Activated naive CD4-positive, alpha-beta T cell treated with Interleukin-2 at 50 U/mL for 16 hours (primary cell): ENCODE results near the gene ATG12.
"Not testable (repeated sequence)": the region's sequence is repeated elsewhere in the genome, so short reads cannot be mapped to it uniquely, and the experiment has no call there.

ENCODE experiments used
- DNase-seq: peaks from one replicate; pipeline ENCODE4 v3.0.0-alpha.2; 2020

ATG12 gene

DNA sequence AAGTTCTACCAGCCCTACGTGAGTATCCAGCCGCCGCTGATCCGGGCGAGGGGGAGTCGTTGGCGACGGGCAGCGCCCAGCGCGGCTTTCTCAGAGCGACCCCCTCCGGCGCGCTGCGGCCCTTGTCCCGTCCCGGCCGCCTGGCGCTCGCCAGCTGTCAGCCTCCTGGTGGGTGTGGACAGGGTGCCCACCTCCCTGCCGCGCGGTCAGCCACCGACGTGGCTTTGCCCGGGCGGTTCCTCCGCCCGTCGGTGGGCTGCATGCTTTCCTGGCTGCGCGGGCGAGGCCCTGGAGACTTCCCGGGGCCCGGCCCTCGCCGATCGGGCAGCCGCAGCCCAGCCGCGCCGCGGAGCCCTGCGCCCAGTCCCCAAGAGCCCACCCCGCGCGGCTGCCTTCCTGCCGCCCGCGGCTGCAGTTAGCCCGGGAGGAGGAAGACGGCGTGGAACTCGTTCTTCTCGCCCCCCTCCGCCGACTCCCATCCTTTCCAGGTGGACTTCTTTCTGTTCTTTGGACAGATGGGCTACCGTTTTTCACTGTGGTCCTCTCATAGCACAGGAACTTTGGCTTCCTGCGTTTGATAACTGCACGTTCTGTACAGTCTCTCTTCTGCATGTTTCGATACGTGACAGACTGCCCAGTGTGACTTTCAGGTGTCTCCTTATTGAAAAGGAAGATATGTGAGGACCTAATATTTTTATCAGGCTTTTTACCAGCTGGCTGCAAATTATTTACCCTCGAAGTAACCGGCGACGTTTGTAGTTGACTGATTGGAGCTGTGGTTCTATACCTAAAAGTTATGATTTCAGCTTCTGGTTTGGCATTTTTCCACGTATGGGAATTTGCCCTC lies 947 bp upstream of the ATG12 start:
- peak; percentile 25 for DNase-seq

DNA sequence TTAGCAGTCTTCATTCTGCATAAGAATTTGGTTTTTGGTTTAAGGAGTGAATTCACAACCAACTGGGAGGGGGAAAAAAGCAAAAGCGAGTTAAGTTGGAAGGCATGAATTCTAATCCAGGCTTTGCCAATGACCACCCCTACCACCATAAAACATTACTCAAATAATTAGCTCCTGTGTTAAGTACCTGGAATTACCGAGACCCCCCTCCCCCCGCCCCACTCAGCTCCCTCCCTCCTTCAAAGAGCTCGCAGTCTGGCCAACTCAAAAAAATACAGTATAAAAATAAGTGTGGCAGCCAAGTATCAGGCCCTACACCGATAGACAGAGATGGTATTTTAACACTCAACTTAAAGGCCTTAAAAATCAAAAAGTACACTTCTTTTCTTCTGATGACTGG lies 492 bp downstream of the ATG12 start:
- DNase-seq: no peak

DNA sequence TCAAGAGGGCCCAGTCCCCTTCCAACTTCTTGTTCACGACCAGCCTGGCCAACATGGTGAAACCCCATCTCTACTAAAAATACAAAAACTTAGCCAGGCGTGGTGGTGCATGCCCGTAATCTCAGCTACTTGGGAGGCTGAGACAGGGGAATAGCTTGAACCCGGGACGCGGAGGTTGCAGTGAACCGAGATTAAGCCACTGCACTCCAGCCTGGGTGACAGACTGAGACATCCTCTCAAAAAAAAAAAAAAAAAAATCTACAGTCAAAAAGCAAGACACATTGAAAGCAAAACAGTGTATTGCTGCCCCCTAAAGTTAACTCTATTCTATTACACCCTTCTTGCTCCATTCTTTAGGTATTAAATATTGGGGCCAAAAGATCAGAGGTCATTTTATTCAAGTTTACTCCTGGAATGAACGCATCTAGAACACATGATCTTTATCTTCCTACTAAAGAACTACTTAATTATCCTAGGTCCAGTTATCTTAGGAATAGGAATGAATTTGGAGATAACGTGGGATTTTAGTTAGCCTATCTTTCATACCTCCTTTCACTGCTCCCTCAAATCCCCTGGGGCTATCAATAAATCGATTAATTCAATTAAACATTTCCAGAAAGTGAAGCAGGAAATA lies 2.4 kb downstream of the ATG12 start:
- peak; percentile 25 for DNase-seq

DNA sequence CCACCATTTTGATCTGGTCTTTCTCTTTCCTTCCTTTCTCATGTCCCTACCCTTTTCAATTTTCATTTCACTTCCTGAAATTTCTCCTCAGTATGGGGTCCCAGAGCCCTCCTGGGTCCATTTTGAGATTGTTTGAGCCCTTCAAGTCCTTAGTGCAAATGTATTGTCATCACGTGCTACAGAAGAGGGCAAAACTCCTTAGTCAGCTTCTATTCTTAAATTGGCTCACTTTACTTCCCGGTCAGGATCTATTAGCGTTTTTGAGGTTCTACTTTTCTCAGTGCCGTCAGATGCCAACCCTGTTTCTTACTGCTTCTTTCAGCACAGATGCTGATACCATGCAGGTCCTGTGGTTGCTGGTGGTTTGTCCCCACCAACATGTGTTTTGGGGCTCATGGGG lies 5.9 kb downstream of the ATG12 start:
- DNase-seq: no peak

DNA sequence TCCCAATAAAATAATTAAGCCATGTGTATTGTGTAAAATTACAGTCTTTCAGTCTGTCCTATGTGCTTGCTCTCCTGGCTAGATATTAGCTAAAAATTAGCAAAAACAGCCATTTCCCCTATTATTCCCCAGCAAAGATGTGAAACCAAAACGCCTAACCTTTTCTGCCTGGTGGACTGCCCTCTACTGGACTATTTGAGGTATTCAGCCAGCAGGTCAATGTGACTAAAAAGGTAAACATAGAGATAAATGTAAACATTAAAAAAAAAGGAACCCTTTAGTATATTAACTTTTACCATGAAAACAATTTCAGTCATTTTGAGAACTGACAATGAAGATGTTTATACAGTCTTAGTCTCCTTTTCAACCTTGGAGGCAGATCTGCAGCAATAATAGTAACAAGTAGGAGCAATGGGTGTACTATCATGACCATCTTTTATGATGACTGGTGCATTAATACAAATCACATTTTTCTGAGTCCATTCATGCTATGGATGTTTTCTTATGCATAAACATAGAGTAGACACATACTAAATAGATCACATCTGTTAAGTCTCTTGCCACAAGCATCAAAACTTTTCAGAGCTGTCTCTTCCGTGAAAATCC lies 10.1 kb downstream of the ATG12 start:
- DNase-seq: no peak

DNA sequence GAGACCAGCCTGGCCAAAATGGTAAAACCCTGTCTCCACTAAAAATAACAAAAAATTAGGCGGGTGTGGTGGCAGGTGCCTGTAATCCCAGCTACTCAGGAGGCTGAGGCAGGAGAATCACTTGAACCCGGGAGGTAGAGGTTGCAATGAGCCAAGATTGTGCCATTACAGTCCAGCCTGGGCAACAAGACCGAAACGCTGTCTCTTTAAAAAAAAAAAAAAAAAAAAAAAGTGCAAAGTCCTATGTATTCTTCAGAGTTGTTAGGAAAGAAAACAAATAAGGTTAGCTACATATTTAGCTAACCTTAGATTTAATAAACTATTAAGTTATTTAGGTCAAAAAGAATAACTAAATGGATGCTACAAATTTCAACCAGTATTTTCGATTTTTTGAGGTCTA lies 11.5 kb downstream of the ATG12 start:
- DNase-seq: no peak

DNA sequence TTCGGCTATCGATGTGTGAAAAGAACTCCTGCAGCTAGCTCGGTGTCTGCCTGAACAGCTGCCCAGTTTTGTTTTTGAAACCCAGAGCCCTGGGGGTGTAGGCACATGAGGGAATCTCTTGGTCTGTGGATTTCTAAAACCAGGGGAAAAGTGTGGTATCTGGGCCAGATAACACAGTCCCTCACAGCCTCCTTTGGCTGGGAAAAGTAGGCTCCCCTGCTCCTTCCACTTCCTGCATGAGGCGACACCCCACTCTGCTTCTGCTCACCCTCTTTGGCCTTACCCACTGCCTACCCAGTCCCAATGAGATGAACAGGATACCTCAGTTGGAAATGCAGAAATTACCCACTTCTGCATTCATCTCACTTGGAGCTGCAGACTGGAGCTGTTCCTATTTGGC lies 15.4 kb downstream of the ATG12 start:
- no peak for DNase-seq

DNA sequence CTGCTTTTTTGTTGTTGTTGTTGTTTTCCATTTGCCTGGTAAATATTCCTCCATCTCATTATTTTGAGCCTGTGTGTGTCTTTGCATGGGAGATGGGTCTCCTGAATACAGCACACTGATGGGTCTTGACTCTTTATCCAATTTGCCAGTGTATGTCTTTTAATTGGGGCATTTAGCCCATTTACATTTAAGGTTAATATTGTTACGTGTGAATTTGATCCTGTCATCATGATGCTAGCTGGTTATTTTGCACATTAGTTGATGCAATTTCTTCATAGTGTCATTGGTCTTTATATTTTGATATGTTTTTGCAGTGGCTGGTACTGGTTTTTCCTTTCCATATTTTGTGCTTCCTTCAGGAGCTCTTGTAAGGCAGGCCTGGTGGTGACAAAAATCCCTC lies 16.4 kb downstream of the ATG12 start:
- not testable (repeated sequence) for DNase-seq

DNA sequence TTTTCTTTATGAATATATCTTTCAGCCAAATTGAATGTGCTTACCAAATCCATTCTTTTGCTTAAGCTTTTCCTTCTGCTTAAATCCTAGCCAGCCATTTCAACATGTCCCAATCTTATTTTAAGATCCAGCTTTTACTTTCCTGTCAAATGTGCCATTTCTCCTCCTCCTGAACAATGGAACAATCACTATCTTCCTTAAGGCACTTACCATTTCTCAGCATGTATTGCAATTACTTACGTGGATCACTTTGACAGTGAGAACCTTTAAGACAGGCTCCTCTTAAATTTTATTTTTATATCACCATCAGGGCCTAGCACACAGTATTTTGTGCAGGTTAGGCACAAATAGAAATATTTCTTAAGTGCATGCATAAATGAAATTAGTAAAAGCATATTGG lies 20.5 kb downstream of the ATG12 start:
- DNase-seq: no peak

DNA sequence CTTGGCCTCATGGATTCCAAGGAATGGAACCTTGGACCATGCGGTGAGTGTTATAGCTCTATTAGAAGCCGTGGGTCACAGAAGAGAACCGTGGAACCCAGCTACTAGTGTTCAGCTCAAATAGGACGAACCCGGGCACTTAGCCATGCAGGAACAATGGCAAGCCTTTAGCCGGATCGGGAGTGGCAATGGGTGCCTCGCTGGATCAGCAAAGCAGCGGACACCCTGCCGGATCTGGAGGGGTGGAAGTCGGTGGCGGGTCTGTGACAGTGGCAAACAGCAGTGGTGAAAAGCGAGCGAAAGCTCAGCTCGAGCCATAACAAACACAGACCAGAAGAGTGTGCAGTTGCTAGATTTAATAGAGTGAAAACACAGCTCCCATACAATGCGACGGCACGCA lies 22.5 kb downstream of the ATG12 start:
- DNase-seq: no peak

DNA sequence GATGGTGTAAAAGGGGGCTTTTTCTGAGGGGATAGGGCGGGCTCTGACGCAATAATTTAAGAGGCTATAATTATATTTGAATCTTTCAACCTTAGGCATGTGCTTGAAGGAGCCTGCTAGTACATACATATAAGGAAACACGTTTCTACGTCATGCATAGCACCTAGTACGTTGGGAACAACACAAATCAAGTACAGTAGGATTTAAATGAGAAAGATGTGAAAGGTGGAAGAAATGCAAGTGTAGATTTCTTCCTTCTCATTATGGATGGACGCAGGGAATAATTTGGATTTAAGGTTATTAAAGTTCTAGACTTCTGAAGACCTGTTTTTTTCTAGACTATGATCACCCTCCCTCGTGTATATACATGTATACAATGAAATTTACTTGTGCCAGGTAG lies 24.0 kb downstream of the ATG12 start:
- no peak for DNase-seq

DNA sequence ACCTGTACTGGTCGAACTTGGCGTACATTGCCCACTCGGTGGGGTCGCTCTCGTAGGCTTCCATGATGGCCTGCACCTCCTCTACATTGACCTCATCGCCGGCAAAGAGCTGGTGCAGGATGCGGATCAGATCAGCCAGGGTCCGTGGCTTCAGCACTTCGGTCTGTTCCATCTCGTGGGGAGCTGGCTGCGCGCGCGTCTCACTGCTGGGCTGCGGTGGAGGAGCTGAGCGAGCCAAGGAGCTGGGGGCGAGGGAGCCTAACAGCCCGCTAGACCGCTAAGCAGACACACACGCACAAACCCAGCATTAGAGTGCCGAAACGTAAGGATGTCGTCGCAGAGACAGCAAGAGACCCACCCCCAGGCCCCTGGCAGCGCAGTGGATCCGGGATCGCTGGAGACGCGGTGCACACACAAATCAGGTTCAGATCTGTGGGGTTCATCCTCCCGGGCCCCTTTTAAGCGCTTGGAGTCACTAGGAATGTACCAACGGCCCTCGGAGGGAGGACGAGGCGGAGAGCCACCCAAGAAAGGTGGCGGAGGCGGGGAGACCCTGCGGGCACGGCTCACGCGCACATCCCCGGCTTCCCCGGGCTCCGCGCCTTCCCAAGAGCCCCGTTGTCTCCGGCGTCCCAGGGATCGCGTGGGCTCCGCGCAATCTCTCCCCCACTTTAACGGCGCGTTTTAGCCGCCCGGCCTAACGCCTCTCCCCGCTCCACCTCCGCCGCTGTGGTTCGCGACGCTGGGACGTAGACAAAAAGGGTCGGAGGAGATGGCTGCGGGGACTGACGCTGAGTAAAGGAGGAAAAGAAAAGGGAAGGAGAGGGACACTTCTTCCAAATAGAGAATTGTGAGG lies 24.9 kb downstream of the ATG12 start, which contains the start of gene CDO1:
CDO1 (minus strand) TSS at position 434 of the 856 bp plus-strand sequence; CDS start at position 172, 262 bp downstream.
- peak; percentile 26 for DNase-seq

DNA sequence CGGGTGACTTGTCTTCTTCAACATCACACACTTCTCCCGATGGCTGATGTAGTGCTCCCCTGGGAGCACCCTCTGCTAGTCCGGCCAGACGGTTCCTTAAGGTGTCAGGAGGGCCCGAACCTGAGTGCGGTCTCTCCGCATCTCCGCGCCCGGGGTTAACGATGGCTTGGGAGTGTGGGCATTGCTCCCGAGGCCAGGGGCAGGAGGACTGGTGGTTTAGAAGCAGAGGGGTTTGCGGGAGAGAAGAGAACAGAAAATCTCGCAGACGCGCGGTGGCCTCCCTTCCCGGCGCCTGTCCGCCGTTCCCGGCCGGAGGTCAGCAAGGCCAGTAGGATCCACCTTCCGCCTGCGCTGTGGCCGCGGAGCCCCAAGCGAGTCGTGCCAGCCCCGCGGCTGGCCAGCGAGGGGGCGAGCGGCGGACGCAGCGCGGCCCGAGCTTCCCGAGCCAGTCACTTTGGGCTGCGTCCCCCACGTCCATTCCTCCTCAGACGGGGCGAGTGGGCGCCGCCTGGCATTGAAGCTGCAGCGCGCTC lies 25.6 kb downstream of the ATG12 start:
- no peak for DNase-seq

DNA sequence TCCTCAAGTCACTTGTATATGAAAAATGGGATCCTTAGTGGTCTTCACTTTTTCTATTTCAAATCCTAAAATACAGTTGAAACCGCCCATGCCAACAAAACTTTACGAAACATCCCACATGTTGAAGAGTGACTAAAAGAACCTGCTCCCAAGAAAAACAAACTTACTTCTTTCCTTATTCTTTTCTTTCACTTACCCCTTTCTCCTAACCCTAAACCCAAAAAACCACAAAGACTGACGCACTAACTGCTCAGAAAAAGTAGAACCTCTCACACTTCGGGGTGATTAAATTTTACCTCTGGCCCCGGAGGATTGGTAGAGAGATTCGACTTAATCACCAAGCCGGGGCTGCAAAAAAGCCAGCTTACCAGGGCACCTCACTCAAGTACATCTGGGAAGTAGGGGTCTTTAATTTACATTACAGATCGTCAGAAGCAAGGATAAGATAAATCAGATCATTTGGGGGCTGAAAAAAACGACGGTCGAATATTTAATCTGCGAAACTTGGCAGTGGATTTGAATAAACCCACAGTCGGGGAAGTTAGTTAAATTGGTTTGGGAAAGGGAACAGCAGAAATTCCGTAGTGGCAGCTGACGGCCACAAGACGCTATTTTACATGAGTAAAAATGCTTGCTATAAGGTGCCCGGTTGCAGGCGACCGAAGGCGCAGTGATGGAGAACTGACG lies 26.2 kb downstream of the ATG12 start:
- DNase-seq: no peak

DNA sequence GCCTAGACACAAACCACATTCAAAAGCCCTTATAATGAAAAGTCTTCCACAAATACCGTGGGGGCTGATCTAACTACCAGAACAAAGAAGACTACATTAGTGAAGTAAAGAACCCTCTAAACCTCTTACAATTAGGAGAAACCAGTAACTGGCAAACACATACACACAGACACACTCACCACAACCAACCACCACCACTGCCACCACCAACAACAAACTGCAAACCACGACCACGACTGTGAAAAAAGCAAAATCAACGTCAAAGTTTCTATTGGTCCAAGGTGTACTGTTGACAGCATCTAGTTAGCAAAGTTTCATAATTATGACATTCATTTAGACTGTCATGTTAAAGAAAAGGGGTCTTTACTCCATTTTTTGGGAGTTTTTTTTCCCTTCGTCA lies 27.6 kb downstream of the ATG12 start:
- no peak for DNase-seq

DNA sequence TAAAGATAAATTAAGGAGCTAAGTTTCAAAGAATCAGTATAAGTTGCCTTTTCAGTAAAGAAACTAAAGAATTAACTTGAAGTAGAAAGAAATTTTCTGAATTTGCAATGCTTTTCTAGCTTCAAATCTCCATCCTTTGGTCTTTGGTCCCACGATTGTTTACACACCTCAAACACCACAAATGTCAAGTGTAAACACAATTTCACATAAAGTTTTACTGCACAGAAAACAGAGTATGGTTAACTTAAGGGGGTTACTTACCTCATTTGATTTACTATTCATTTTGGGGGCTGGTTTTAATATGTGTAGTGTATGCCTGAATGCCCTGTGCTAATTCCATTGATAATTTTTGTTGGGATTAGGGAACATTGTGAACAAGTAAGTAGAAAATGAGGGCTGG lies 29.0 kb downstream of the ATG12 start:
- DNase-seq: no peak

DNA sequence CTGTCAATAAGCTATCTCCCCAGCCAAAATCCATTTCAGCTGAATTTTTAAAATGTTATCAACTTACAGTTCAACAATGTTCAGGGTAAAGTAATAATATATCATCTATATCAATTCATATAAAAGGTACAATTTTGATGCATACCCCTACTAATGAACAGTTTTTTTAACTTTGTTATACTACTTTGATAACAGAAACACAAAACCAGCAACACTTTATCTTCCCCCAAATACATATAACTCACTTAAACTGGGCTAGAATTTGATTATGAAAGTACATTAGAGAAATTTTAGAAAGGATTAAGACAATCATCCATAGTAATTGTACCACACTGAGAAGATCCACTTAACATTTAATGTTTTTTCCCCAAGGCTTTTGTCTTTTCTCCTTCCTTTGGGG lies 30.0 kb downstream of the ATG12 start:
- DNase-seq: no peak

DNA sequence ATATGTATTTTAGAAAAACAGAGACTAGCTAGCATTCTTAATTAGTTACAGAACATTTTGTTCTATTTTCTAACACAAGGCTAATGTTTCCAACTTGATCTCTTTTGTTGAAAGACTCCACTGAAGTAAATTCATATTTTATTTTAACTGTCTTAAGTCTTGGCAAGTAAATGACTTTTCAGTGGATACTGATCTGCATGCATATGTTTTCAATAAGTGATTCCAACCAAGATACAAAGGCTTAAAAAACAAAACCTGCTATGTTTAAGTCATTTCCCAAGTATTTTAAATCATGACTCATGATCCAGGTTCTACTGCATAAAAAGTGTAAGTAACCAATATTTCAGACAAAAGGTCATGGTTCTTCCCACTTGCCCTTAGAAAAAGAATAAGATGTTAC lies 30.6 kb downstream of the ATG12 start:
- DNase-seq: no peak

DNA sequence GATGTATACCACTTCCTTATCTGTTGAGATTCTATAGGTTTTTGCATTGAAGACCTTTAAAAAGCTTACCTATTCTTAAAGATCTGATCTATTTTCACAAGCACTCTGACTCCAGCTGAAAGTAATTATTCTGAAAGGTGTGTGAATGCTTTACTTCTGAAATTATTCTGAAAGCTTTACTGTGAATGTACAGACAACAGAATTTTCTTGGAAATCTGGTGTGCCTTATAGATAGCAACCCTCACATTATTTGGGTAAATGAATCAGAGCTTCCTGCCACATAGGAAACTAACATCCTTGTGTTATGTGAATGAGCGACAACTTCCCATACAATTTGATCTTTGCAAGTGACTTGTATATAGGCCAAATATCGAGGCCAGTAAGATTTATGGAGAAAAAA lies 31.4 kb downstream of the ATG12 start:
- DNase-seq: no peak

DNA sequence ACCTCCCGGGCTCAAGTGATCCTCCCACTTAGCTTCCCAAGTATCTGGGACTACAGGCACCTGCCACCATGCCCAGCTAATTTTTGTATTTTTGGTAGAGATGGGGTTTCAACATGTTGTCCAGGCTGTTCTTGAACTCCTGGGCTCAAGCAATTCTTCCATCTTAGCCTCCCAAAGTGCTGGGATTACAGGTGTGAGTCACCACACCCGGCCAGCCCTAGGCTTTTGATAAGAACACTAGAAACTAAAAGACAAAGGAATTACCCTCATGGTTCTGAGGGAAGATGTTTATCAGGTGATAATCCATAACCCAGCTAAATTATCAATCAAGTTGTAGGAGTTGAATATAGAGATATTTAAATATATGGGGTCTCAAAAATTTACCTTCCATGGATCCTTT lies 33.3 kb downstream of the ATG12 start:
- not testable (repeated sequence) for DNase-seq

DNA sequence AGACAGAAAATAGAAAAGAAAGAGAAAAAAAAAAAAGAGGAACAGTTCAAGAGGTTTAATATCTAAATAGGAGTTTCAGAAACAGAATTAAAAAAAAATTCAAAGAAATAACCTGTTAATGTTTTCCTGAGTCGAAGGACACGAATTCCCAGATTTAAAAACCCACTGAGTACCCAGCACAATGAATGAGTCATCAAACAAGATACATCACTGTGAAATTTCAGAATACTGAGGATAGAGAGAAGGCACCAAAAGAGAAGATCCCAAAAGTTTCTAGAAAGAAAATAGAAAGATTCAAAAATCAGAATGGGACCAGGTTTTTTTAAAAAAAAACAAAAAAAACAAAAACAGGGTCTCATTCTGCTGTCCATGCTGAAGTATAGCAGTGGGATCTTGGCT lies 33.7 kb downstream of the ATG12 start:
- no peak for DNase-seq

DNA sequence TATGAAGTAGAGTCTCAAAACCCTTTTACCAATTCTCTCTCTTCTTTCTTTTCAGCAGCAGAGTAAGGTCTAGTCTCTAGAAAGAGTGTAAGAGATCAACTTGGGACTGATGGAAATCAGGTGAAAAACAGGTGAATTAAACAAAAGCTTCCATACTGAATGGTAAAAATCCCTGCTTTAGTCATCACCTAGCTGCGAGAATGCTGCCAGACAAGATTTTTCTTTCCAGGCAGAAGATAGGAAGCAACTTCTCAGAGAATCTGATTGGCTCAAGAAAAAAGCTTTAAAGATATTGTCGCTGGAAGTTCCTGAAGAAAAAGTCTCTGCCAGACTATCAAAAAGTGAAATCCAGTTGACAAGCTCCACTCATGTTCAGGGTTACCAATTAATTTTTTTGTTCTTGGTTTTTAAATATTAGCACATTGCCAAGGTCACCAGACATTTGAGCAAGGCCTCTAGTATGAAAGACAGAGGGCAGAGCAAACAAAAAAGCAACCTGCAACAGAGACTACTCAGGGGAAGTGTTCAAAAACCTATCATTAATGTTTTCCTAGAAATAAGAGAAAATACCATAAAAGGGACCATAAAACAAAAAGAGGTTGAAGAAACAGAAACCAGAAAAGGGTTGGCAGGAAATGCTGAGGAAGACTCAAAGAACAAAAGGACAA lies 34.2 kb downstream of the ATG12 start:
- DNase-seq: no peak
